Measurements from ENCODE around the gene NOS3.
"Not testable (repeated sequence)": the region's sequence is repeated elsewhere in the genome, so short reads cannot be mapped to it uniquely, and the experiment has no call there.

The NOS3 gene

DNA sequence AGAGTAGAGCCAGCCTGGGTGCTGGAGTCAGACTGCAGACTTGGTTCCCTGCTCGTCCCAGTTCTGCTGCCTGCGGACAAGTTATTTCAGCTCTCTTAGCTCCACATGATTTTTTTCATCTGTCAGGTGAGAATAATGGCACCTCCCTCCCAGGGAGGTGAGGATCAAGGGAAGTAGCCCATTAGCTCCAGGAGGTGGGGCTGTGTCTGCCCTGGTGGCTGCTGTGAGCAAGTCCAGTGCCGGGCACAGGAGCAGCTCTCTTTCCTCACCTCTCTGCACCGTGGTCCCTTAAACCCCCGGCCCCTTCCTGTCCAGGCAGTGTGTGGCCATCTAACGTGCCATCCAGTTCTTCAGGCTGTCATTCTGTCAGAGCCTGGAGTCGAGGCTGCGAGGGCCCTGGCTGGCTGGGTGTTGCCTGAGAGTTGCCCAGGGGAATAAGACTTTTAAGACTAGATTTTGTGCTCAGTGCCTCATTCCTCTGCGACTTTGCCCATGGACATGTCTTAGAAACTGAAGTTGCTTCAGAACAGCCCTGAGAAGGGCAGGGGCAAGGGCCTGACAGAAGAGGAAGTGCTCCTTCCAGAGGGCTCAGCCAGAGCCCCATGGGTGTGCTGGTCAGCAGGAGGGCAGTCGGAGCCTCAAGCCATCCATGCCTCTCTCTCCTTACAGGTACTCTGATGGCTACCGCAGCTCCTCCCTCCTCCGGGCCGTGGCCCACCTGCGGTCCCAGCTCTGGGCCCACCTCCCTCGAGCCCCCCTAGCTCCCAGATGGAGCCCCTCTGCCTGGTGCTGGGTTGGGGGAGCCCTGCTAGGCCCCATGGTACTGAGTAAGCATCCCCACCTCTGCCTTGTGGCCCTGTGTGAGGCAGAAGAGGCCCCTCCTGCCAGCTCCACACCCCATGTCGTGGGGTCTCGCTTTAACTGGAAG lies 42.4 kb downstream of the NOS3 start:
- Mint-ChIP-seq H3K27me3 (no peaks in the 10 kb centered on the region), H3K36me3 (ENCODE audit: low read depth) (peaks cover 16% of the 10 kb centered on the region), H3K4me1 (ENCODE audit: low read depth) (peaks cover 22% of the 10 kb centered on the region), H3K9me3 (no peaks in the 10 kb centered on the region), H3K4me3 (no peak overlapping the region), H3K27ac (no peak overlapping the region)

DNA sequence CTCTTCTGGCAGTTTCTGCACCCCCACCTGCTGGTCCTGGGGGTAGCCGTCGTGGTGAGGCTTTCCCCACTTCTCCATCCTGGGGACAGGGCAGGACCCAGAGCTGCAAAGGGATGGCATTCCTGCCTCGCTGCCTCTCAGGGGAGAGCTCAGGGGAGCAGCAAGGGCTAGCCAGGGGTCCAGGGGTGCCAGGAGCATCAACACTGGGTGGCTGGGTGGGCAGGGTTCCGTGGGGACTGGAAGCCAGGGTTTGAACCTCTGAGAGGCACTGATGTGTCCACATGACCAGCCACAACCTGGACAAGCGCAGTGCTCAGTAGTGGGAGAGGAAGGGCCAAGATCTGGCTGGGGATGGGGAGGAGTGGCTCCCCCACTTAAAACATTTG lies 43.0 kb downstream of the NOS3 start:
- no peak overlapping the region for H3K27ac Mint-ChIP-seq
- H3K27me3 Mint-ChIP-seq: no peaks in the 10 kb centered on the region
- no peaks in the 10 kb centered on the region for H3K9me3 Mint-ChIP-seq
- H3K4me1 Mint-ChIP-seq (ENCODE audit: low read depth): peaks cover 23% of the 10 kb centered on the region
- H3K4me3 Mint-ChIP-seq: no peak overlapping the region
- H3K36me3 Mint-ChIP-seq (ENCODE audit: low read depth): peaks cover 13% of the 10 kb centered on the region

- peaks cover 23% of the 10 kb centered on the region for H3K4me1 Mint-ChIP-seq (ENCODE audit: low read depth)
- no peak overlapping the region for H3K27ac Mint-ChIP-seq
- H3K4me3 Mint-ChIP-seq: no peak overlapping the region
- no peaks in the 10 kb centered on the region for H3K9me3 Mint-ChIP-seq
- H3K27me3 Mint-ChIP-seq: no peaks in the 10 kb centered on the region
- peaks cover 9% of the 10 kb centered on the region for H3K36me3 Mint-ChIP-seq (ENCODE audit: low read depth)
These were observed 43.7 kb downstream of the NOS3 start for GRCh38 chr7:151034312-151035025.

DNA sequence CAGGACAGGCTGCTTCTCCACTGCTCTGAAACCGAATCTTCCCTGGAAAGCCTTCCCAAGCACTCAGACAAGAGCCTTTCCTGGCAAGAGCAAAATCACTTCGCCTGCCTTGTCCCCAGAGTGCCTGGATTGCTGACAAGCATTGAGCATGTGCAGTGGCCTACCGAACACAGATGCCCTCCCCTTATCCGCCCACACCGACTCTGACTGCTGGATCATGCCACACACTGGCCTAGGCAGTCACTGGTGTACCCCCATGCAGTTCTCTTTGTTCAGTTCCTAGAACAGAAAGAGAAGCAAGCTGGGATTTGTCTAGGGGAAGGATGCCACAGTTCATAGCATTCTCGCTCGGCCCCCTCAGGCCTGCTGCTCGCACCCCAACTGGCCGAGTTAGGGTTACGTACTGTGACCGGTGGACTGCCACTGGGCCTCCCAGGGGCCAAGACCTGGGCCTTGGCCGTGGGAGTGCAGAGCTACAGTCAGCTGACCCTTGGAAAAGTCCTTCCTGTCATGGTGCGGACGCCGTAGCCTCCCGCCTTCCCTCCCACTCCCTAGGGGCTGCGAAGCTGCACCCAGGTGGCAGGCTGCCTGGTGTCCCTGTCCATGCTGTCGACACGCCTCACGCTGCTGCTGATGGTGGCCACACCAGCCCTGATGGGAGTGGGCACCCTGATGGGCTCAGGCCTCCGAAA lies 44.4 kb downstream of the NOS3 start:
- Mint-ChIP-seq H3K27me3 (no peaks in the 10 kb centered on the region), H3K4me3 (no peak overlapping the region), H3K4me1 (ENCODE audit: low read depth) (peaks cover 24% of the 10 kb centered on the region), H3K36me3 (ENCODE audit: low read depth) (peaks cover 5% of the 10 kb centered on the region), H3K27ac (no peak overlapping the region), H3K9me3 (no peaks in the 10 kb centered on the region)

GRCh38 chr7:151035902-151036301 lies 45.1 kb downstream of the NOS3 start:
- Mint-ChIP-seq H3K27me3 (no peaks in the 10 kb centered on the region), H3K36me3 (ENCODE audit: low read depth) (peaks cover 5% of the 10 kb centered on the region), H3K4me3 (no peak overlapping the region), H3K9me3 (no peaks in the 10 kb centered on the region), H3K27ac (peak overlapping the region; percentile 45), H3K4me1 (ENCODE audit: low read depth) (peaks cover 25% of the 10 kb centered on the region)

DNA sequence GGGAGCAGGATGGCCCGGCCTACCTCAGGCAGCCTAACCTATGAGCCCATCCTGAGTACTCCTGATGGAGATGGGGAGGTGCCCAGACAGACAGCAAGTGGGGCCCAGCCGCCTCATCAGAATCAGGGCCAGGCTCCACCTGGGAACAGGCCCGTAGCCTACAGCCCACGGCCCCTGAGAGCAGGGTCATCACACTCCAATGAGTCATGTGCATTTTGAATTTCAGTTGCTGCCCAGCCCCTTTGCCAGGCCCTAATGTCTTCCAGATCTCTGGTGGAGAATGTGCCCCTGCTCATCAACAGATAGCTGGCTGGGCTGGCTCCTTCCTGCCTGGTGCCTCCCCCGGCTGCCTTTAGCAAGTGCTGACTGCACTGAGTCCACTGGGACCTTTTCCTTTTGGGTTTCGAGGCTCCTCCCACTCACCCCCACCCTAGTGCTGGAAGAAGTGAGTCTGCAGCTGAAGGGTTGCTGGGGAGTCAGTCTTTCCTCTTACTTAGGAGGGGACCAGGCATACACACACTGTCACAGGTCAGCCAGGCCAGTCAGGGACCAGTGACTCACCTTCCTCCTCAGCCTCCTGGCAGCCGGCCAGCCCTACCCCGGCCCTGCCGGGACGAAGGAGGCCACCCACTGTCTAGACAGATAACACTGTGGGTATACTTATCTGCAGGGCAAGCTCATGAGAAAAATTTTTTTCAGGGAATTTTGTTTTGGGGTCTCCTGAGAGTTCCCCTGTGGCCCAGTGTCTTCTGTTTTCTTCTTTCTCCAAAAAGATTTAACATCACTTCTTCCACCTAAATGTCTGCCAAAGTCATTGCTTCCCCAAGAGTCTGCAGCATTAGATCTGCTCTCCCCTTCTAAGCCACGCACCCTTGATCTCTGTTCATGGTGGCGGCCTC lies 48.4 kb downstream of the NOS3 start:
- Mint-ChIP-seq H3K4me1 (ENCODE audit: low read depth) (peaks cover 25% of the 10 kb centered on the region), H3K4me3 (peak overlapping the region; percentile 56), H3K27ac (peak overlapping the region; percentile 91), H3K27me3 (no peaks in the 10 kb centered on the region), H3K9me3 (no peaks in the 10 kb centered on the region), H3K36me3 (ENCODE audit: low read depth) (no peaks in the 10 kb centered on the region)

GRCh38 chr7:151039850-151040548 lies 49.2 kb downstream of the NOS3 start:
- no peaks in the 10 kb centered on the region for H3K27me3 Mint-ChIP-seq
- peaks cover 25% of the 10 kb centered on the region for H3K4me1 Mint-ChIP-seq (ENCODE audit: low read depth)
- H3K36me3 Mint-ChIP-seq (ENCODE audit: low read depth): no peaks in the 10 kb centered on the region
- no peaks in the 10 kb centered on the region for H3K9me3 Mint-ChIP-seq
- H3K27ac Mint-ChIP-seq: peak overlapping the region; percentile 91
- peak overlapping the region; percentile 56 for H3K4me3 Mint-ChIP-seq

GRCh38 chr7:151040616-151041375 lies 50.0 kb downstream of the NOS3 start:
- no peaks in the 10 kb centered on the region for H3K9me3 Mint-ChIP-seq
- H3K4me3 Mint-ChIP-seq: no peak overlapping the region
- H3K4me1 Mint-ChIP-seq (ENCODE audit: low read depth): peaks cover 25% of the 10 kb centered on the region
- no peak overlapping the region for H3K27ac Mint-ChIP-seq
- H3K36me3 Mint-ChIP-seq (ENCODE audit: low read depth): no peaks in the 10 kb centered on the region
- H3K27me3 Mint-ChIP-seq: no peaks in the 10 kb centered on the region

GRCh38 chr7:151043449-151043848 lies 52.6 kb downstream of the NOS3 start:
- peaks cover 18% of the 10 kb centered on the region for H3K4me1 Mint-ChIP-seq (ENCODE audit: low read depth)
- not testable (repeated sequence) for H3K27ac Mint-ChIP-seq; H3K36me3 Mint-ChIP-seq (ENCODE audit: low read depth); H3K27me3 Mint-ChIP-seq; H3K9me3 Mint-ChIP-seq; H3K4me3 Mint-ChIP-seq

- H3K4me3 Mint-ChIP-seq: no peak overlapping the region
- no peaks in the 10 kb centered on the region for H3K9me3 Mint-ChIP-seq
- no peaks in the 10 kb centered on the region for H3K36me3 Mint-ChIP-seq (ENCODE audit: low read depth)
- H3K27ac Mint-ChIP-seq: no peak overlapping the region
- H3K27me3 Mint-ChIP-seq: no peaks in the 10 kb centered on the region
- H3K4me1 Mint-ChIP-seq (ENCODE audit: low read depth): peaks cover 13% of the 10 kb centered on the region
These were observed 53.1 kb downstream of the NOS3 start for GRCh38 chr7:151043959-151044358.

DNA sequence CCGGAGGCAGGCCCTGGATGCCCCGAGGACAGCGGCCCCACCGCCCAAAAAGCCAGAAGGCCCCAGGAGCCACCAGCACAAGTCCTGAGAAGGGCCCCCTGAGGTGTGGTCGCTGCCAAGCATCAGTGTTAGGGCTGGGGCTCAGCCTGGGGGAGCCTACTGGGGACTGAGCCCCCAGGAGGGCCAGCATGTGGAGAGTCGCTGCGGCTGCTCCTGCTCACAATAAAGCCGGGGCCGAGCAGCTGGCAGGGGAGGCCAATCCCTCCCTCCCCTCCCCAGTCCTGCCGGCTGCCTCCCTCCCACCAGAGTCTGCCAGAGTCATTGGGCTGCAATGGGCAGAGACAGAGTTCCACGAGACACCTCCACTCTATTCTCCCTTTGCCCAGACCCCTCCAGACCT lies 54.4 kb downstream of the NOS3 start:
- no peaks in the 10 kb centered on the region for H3K9me3 Mint-ChIP-seq
- no peaks in the 10 kb centered on the region for H3K4me1 Mint-ChIP-seq (ENCODE audit: low read depth)
- H3K27me3 Mint-ChIP-seq: no peaks in the 10 kb centered on the region
- no peak overlapping the region for H3K27ac Mint-ChIP-seq
- H3K36me3 Mint-ChIP-seq (ENCODE audit: low read depth): no peaks in the 10 kb centered on the region
- no peak overlapping the region for H3K4me3 Mint-ChIP-seq

DNA sequence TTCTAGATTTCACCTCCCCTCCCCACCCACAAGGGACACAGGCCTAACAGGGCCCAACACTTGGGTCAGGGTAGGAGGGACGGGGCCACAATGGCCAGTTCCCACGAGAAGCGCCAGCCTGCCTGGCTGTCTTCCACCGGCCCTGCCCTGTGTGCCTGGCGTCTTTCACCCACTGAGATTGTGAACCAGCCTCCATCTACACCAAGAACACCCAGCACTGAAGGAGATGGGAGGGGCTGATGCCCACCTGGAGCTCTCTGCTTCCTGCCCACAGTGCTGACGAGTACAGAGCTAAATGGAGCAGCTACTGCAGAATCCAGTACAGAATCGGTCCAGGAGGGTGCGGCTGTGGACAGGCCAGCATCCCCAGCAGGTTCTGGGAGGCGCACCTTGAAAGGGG lies 55.1 kb downstream of the NOS3 start:
- Mint-ChIP-seq H3K36me3 (ENCODE audit: low read depth) (no peaks in the 10 kb centered on the region), H3K27ac (no peak overlapping the region)

More for the DNA sequence above, 55.1 kb downstream of the NOS3 start:
- Mint-ChIP-seq H3K27me3 (no peaks in the 10 kb centered on the region), H3K4me1 (ENCODE audit: low read depth) (no peaks in the 10 kb centered on the region), H3K9me3 (no peaks in the 10 kb centered on the region), H3K4me3 (no peak overlapping the region)

Measured in stimulated activated naive CD8-positive, alpha-beta T cell treated with anti-CD3 and anti-CD28 coated beads, Interleukin-15, Interleukin-2, amounts not matched to agents 100 ng/mL and 50 ng/mL, for 24 hours (primary cell).